ENCODE results near the gene WDFY1. TPM values are rescaled to one million over a fixed set of nuclear protein-coding genes. Genes with fewer than 3 reads are reported as not detected.

Gene WDFY1
- total RNA-seq, 1 experiment from 2014 or later: 66.0 TPM

DNA sequence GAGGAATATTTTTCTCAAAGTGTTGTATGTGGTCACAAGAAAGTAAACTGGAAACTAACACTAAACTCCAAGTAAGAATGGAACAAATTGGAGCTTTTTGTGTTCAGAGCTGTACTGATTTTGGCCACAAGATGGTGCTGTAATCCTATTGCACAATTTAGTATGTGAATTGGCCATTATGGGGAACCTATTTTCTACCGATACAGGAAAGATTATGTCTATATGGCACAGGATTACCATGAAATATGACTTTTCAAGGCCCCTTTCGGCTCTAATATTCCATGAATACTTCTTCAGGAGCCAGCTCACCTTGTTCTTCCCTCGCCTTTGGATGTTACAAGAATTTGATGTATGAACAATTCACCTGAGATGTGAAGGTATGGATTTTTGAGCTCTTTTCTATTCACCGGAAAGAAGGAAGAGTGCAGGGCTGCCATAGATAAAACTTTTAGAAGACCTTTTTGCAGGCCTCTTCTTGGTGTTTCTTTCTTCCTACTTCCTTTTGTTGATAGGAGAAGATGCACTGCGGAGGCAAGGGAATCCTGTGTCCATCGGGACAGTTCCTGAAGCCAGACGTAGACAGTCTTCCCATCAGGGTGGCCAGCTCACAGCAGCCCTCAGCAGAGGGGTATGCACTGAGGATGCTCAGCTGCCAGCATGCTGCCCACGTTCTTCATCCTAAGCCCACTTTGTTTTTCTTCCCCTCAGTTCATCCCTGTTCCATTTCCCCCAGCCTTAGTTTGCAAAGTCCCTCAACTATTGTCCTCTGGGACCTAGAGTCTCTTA is 25.4 kb upstream of the WDFY1 start:
- Mint-ChIP-seq H3K9me3 (no peaks in the 10 kb centered on the region), H3K27ac (no peak overlapping the region), H3K36me3 (peaks cover 16% of the 10 kb centered on the region), H3K4me1 (peaks cover 22% of the 10 kb centered on the region), H3K4me3 (no peak overlapping the region), H3K27me3 (ENCODE audit: low read depth) (no peaks in the 10 kb centered on the region)
- CTCF ChIA-PET: interaction anchor here (0.7 to 5.0 kb wide), 41 partner anchors 8 to 685 kb away, joined by 3 to 130 read pairs (median 6); partner anchors contain the start of genes CUL3, MRPL44 and SERPINE2
- TF ChIP-seq FOXK1 (CRISPR knock-in tag; IDR thresholded peaks at IDR 0.05): no peak
- TF ChIP-seq, protein P1, sequence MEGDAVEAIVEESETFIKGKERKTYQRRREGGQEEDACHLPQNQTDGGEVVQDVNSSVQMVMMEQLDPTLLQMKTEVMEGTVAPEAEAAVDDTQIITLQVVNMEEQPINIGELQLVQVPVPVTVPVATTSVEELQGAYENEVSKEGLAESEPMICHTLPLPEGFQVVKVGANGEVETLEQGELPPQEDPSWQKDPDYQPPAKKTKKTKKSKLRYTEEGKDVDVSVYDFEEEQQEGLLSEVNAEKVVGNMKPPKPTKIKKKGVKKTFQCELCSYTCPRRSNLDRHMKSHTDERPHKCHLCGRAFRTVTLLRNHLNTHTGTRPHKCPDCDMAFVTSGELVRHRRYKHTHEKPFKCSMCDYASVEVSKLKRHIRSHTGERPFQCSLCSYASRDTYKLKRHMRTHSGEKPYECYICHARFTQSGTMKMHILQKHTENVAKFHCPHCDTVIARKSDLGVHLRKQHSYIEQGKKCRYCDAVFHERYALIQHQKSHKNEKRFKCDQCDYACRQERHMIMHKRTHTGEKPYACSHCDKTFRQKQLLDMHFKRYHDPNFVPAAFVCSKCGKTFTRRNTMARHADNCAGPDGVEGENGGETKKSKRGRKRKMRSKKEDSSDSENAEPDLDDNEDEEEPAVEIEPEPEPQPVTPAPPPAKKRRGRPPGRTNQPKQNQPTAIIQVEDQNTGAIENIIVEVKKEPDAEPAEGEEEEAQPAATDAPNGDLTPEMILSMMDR (IDR thresholded peaks at IDR 0.05): peak; percentile 80
- DNase-seq (ENCODE audit: low spot score) (no peak), ATAC-seq (peak; percentile 66)
- POLR2A ChIA-PET: interaction anchor here (0.6 to 1.5 kb wide), 3 partner anchors 28 to 313 kb away, joined by 5 to 8 read pairs (median 8); no protein-coding TSS in a partner anchor

DNA sequence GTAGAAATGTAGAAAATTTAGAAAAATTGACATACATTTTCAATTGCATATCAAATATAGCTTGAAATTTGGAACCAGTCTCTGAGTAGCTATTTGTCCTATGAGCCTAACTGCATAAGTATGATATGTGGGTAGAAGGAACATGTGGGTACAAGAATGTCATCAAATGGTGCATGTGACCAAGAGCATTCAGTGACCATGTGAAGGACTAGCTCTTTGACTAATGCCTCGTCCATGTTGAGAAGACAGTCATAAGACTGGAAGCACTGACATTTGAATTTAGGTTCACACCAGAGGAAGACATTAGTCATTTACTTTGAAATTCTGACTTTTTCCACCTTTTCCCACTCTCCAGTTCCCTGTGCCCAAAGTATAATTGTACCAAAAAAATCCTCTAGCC is 24.7 kb upstream of the WDFY1 start:
- Mint-ChIP-seq H3K27ac (no peak overlapping the region), H3K27me3 (ENCODE audit: low read depth) (no peaks in the 10 kb centered on the region), H3K4me3 (no peak overlapping the region), H3K4me1 (peaks cover 22% of the 10 kb centered on the region), H3K9me3 (no peaks in the 10 kb centered on the region), H3K36me3 (peaks cover 18% of the 10 kb centered on the region)
- no peak for DNase-seq (ENCODE audit: low spot score)
- ChIA-PET POLR2A (interaction anchor here (0.5 to 1.5 kb wide), 3 partner anchors 31 to 314 kb away, joined by 3 to 8 read pairs (median 5); no protein-coding TSS in a partner anchor), CTCF (interaction anchor here (0.7 to 5.0 kb wide), 37 partner anchors 8 to 686 kb away, joined by 3 to 130 read pairs (median 7); partner anchors contain the start of genes CUL3, MRPL44 and SERPINE2)
- TF ChIP-seq CREM (CRISPR knock-in tag; IDR thresholded peaks at IDR 0.05): no peak
- TF ChIP-seq NR1H2 (CRISPR knock-in tag; IDR thresholded peaks at IDR 0.05): no peak
- TF ChIP-seq ATF1 (CRISPR knock-in tag; IDR thresholded peaks at IDR 0.05): no peak
- no peak for TF ChIP-seq E2F1 (CRISPR knock-in tag; IDR thresholded peaks at IDR 0.05)
- TF ChIP-seq OVOL2 (CRISPR knock-in tag; IDR thresholded peaks at IDR 0.05; ENCODE audit: borderline replicate concordance): no peak
- no peak for TF ChIP-seq SOX15 (CRISPR knock-in tag; IDR thresholded peaks at IDR 0.05)
- TF ChIP-seq ERG (CRISPR knock-in tag; IDR thresholded peaks at IDR 0.05): no peak
- TF ChIP-seq E2F5 (CRISPR knock-in tag; IDR thresholded peaks at IDR 0.05): no peak
- TF ChIP-seq GRHL2 (CRISPR knock-in tag; IDR thresholded peaks at IDR 0.05; ENCODE audit: insufficient replicate concordance, severe bottlenecking): no peak
- TF ChIP-seq ZBTB21 (CRISPR knock-in tag; IDR thresholded peaks at IDR 0.05; ENCODE audit: borderline replicate concordance): no peak
- no peak for TF ChIP-seq NFATC4 (CRISPR knock-in tag; IDR thresholded peaks at IDR 0.05)
- no peak for TF ChIP-seq TEAD1 (CRISPR knock-in tag; IDR thresholded peaks at IDR 0.05)
- no peak for TF ChIP-seq NFE2L1 (CRISPR knock-in tag; IDR thresholded peaks at IDR 0.05)
- TF ChIP-seq ZNF232 (CRISPR knock-in tag; IDR thresholded peaks at IDR 0.05): no peak
- no peak for TF ChIP-seq MYBL2 (CRISPR knock-in tag; IDR thresholded peaks at IDR 0.05)
- TF ChIP-seq, protein P2, sequence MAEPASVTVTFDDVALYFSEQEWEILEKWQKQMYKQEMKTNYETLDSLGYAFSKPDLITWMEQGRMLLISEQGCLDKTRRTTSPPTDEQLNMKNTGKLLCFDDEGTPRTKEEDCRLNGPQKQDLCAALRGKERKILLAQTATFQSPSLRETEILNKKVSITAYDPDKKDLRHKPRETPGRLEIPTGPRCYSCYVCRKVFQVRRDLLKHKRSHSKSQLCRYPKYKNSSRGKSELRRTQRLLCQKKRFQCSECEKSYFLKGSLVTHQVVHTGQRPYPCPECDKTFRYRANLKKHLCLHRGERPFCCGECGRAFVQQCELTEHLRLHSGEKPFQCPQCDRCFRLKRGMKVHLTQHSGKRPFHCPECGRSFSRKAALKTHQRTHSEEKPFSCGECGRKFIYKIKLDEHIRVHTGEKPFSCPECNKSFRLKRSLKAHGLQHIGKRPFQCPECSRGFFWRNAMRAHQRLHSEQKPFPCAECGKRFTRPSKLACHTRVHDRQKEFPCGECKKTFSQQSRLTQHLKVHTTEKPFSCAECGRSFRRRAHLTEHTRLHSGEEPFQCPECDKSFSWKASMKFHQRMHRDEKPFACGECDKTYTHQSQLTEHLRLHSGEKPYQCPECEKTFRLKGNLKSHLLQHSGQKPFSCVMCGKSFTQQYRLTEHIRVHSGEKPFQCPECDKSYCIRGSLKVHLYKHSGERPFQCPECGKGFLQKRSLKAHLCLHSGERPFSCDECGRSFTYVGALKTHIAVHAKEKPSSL (CRISPR knock-in tag; conservative IDR thresholded peaks at IDR 0.05): no peak
- no peak for TF ChIP-seq ZNF317 (CRISPR knock-in tag; IDR thresholded peaks at IDR 0.05; ENCODE audit: borderline replicate concordance, low read depth)
- TF ChIP-seq ZNF512 (CRISPR knock-in tag; IDR thresholded peaks at IDR 0.05; ENCODE audit: borderline replicate concordance): no peak
- ATAC-seq: no peak
